Measurements from ENCODE around the gene LRRC49.
"Not testable (repeated sequence)": the region's sequence is repeated elsewhere in the genome, so short reads cannot be mapped to it uniquely, and the experiment has no call there.

Gene LRRC49

DNA sequence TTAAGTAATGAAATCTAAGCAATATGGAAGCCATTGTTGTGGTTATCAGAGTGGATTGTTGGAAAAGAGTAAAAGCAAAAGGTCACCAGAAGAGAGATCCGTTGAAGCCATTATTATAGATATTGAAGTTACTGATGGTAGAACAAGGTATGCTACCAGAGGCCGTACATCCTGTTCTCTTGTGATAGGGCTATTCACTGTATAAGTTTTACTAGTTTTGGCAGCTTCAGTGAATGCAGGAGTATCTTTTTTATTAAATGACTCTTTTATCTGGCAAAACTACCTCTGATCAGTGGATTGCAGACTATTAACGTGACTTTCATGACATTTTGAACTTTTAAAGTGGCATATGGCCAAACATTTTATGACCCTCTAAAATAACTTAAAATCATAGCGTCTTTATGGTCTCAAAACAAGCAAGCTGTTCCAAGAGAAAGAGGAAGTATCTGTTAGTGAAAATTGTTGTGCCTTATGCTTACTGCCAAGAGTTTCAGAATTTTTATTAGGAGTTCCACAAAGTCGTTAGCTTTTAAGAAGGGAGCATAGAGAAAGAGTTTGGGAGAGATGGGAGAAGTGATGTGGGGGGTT is 102.9 kb downstream of the LRRC49 start:
- no peak for DNase-seq (ENCODE audit: low read depth, low spot score)

DNA sequence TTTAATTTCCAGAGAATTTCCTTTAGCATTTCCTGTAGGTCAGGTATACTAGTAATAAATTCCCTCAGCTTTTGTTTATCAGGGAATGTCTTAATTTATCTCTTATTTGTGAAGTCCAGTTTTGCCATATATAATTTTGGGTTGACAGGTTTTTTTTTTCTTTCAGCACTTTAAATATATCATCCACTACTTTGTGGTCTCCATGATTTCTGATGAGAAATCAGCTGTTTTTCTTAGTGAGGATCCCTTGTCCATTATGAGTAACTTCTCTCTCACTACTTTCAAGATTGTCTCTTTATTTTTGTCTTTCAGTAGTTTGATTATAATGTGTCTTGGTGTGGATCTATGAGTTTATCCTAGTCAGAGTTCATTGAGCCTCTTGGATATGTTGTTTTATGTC is 105.7 kb downstream of the LRRC49 start:
- DNase-seq (ENCODE audit: low read depth, low spot score) = no peak

- DNase-seq (ENCODE audit: low read depth, low spot score) = no peak
Observed at GRCh38 chr15:71002316-71002715, 109.7 kb downstream of the LRRC49 start.

DNA sequence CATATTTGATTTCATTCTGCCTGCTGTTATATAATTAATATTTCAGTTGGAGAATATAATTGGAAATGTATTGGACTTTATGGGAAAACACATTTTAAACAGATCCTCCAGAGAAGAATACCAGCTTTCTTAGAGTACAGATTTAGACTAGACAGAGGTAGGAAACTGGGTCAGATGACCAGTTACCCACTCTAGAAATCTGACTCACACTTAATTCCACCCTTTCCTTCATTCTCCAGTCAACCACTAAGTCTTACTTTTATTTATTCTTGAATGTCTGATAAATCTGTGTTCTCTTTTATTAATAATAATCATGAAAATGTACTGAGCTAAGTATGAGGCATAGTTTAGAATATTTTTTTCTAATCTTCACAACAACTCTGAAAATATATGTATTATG is 110.7 kb downstream of the LRRC49 start:
- no peak for DNase-seq (ENCODE audit: low read depth, low spot score)

GRCh38 chr15:71004506-71004905 is 111.9 kb downstream of the LRRC49 start:
- DNase-seq (ENCODE audit: low read depth, low spot score) = not testable (repeated sequence)

DNA sequence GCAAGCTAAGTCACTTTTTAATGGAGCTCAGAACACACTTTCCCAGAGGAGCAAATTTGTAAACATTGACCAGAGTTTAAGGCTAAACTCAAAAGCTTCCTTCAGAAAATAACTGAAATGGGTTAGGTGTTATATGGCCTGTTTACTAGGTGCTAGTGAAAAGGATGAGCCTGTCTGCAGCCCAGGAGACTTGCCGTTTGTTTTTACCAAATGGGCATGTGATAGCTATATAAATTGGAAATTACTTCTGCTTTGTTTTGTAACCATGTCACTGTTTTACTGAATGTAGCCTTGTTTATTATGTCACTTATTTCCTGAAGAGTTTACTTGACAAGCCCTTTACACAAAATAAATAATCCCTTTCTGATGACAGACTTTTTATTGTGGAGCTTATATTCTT is 113.3 kb downstream of the LRRC49 start:
- DNase-seq (ENCODE audit: low read depth, low spot score) = no peak

DNA sequence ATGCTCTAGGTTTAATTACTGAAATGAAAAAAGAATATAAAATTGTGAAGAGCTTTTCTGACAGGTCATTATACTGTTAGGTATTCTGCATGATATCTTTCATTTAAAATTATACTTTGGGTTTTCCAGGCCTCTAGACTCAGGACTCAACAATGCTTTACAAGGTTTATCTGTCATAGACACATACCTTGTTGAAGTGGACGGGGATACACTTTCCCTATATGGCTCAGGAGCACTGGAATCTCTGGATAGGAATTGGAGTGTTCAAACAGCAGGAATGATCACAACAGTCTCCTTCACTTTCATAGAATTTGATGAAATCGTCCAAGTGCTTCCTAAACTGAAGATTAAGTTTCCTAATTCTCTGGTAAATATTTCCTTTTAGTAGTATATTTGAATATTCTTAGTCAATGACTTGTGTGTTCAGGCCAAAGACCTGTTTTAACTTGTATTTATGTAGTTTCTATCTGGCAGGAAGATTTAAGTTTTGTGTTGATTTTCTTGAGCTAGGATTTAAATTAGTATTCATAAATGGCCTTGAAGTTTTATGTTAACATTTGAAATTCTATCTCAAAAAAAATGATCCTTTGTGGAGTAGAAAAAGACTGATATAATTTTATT is 115.7 kb downstream of the LRRC49 start:
- DNase-seq (ENCODE audit: low read depth, low spot score) = no peak

DNA sequence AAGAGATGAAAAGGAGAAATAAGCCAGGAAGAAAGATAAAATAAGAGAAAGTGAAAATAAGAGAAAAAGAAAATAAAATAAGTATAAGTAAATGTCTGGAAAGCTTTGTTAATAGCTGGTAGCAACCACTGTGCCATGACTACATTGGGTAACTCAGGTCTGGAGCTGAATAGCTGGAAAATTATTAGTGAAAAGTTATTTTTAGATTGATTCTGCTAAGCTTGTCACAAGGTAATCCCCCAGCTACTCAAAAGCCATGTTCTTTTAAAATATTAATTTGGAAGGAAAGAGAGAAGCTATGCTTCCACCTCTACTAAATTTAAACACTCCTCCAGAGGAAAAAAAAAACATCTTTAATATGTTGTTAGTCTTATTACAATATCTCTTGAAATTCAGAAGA is 117.8 kb downstream of the LRRC49 start:
- DNase-seq (ENCODE audit: low read depth, low spot score) = no peak

DNA sequence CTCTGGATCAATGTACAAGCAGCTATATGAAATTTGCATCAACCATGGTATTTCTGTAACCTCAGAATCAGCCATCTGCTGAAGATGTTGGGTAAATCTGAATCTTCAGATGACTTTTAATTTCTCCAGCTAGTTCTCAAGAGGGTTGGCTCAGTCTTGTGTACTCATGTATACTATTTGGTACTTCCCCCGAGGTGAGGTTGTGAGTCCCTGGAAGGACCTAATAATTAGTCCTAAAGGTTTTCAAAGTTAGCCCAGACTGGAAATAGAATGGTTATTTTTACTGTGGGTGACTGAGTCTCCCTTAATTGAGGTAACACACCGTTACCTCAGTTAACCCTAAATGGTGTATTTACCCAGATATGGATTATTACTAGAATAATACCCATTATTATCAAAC is 118.4 kb downstream of the LRRC49 start:
- no peak for DNase-seq (ENCODE audit: low read depth, low spot score)

- DNase-seq (ENCODE audit: low read depth, low spot score) = peak; percentile 3
Observed at GRCh38 chr15:71011503-71012155, 119.0 kb downstream of the LRRC49 start.

DNA sequence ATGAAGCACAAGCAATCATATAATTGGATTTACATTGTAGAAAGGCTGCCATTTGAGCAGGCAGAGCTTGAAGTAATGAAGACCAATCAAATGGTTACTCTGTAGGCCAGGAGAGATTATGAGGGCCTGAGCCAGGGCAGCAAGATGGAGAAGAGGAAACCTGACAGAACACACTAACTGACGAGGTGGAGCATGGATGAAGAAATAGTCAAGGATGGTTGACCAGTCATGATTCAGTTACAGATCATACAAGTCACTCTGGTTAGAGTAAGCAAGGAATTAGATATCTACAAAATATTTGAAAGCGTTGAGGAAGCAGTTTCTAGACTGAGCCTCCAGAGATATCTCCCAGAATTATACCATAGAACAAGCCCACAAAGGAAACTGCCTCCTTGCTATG is 120.8 kb downstream of the LRRC49 start:
- no peak for DNase-seq (ENCODE audit: low read depth, low spot score)

GRCh38 chr15:71015342-71015741 is 122.7 kb downstream of the LRRC49 start:
- DNase-seq (ENCODE audit: low read depth, low spot score) = no peak

DNA sequence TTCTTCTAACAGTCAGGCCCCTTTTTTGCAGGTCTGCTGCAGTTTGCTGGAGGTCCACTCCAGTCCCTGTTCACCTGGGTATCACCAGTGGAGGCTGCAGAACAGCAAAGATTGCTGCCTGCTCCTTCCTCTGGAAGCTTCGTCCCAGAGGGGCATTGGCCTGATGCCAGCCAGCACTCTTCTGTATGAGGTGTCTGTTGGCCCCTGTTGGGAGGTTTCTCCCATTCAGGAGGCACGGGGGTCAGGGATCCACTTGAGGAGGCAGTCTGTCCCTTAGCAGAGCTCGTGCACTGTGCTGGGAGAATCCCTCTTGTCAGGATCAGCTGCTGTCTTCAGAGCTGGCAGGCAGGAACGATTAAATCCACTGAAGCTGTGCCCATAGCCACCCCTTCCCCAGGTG is 138.6 kb downstream of the LRRC49 start:
- not testable (repeated sequence) for DNase-seq (ENCODE audit: low read depth, low spot score)

DNA sequence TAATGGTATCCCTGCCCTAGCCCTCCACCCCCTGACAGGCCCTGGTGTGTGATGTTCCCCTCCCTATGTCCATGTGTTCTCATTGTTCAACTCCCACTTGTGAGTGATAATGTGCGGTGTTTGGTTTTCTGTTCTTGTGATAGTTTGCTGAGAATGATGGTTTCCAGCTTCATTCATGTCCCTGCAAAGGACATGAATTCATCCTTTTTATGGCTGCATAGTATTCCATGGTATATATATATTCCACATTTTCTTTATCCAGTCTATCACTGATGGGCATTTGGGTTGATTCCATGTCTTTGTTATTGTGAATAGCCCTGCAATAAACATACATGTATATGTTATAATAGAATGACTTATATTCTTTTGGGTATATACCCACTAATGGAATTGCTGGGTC is 142.9 kb downstream of the LRRC49 start:
- DNase-seq (ENCODE audit: low read depth, low spot score) = not testable (repeated sequence)

DNA sequence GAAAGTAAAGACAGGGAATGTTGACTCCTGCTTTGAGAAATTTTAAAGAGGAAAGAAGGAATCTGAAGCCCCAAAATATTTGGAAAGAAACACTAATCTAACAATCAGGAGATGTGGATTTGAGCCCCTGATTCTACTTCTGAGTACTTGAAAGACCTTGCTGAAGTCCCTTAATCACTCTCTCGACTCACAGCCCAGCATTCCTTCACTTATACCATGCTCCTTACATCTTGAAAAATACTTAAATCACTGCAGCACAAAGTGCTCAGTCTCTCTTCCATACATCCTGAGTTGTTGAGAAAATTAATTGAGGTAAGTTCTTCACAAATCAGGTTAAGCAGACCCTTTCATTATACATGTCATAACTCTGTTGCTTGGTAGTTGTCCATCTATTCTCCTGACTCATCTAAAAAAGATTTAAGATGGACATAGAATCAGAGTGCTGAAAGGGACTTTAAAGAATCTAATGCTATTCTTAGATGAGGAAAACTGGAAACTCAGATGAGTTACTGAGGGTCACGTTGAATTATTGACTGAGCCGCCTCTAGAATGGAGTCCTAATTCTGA is 149.8 kb downstream of the LRRC49 start:
- DNase-seq (ENCODE audit: low read depth, low spot score) = no peak

GRCh38 chr15:71043373-71043772 is 150.7 kb downstream of the LRRC49 start:
- DNase-seq (ENCODE audit: low read depth, low spot score) = no peak

DNA sequence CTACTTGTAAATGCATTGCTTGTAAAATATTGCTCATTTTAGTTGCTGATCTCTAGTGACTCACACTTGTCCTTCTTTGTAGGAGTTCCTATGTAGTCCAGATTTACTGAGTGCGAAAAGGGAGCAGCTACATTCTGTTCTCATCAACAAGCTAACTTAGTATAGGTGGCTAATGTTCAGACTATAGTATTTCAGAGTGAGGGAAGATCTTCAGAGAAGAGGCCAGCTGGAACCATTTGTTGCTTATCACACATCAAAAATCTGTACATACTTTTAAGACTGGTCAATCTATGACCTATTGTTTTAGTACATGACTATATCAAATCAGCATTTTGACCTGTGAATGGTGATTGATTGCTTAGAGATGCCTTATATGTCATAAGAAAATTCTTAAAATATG is 151.4 kb downstream of the LRRC49 start:
- DNase-seq (ENCODE audit: low read depth, low spot score) = no peak

DNA sequence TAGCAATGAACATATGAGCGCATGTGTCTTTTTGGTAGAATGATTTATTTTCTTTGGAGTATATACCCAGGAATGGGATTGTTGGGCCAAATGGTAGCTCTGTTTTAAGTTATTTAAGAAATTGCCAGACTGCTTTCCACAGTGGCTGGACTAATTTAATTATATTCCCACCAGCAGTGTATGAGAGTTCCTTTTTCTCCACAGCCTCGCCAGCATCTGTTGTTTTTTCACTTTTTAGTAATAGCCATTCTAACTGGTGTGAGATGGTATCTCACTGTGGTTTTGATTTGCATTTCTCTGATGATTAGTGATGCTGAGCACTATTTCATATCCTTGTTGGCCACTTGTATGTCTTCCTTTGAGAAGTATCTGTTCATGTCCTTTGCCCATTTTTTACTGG is 153.5 kb downstream of the LRRC49 start:
- not testable (repeated sequence) for DNase-seq (ENCODE audit: low read depth, low spot score)

GRCh38 chr15:71048913-71049675 is 156.5 kb downstream of the LRRC49 start:
- DNase-seq (ENCODE audit: low read depth, low spot score) = no peak

- DNase-seq (ENCODE audit: low read depth, low spot score) = peak; percentile 25
Observed at GRCh38 chr15:71049706-71050422, 157.2 kb downstream of the LRRC49 start.

- DNase-seq (ENCODE audit: low read depth, low spot score) = no peak
Observed at GRCh38 chr15:71050461-71050860, 157.8 kb downstream of the LRRC49 start.

GRCh38 chr15:71051539-71051938 is 158.9 kb downstream of the LRRC49 start:
- no peak for DNase-seq (ENCODE audit: low read depth, low spot score)
